ENCODE data around the gene PSMD1. TPM values are rescaled to one million over a fixed set of nuclear protein-coding genes. Genes with fewer than 3 reads are reported as not detected.
"Not testable (repeated sequence)": the region's sequence is repeated elsewhere in the genome, so short reads cannot be mapped to it uniquely, and the experiment has no call there.

PSMD1 gene
- total RNA-seq, 1 donor from 2014 or later: 116 TPM

GRCh38 chr2:231134910-231135655 lies 78.4 kb downstream of the PSMD1 start:
- DNase-seq (ENCODE audit: low spot score in 2 of 2) (peak in 1 of 2 donors; percentile 2), FAIRE-seq (peak; percentile 21)

- FAIRE-seq (no peak), DNase-seq (ENCODE audit: low spot score in 2 of 2) (no peak)
Measured at GRCh38 chr2:231138699-231139098, 82.0 kb downstream of the PSMD1 start.

- FAIRE-seq (no peak), DNase-seq (ENCODE audit: low spot score in 2 of 2) (no peak)
Measured at GRCh38 chr2:231139796-231140195, 83.1 kb downstream of the PSMD1 start.

- FAIRE-seq; DNase-seq (ENCODE audit: low spot score in 2 of 2): not testable (repeated sequence)
Measured at GRCh38 chr2:231140808-231141207, 84.1 kb downstream of the PSMD1 start.

- FAIRE-seq (no peak), DNase-seq (ENCODE audit: low spot score in 2 of 2) (no peak)
Measured at GRCh38 chr2:231144896-231145295, 88.2 kb downstream of the PSMD1 start.

GRCh38 chr2:231146665-231147064 lies 90.0 kb downstream of the PSMD1 start:
- DNase-seq (ENCODE audit: low spot score in 2 of 2): no peak
- FAIRE-seq: no peak

- DNase-seq (ENCODE audit: low spot score in 2 of 2): no peak
- FAIRE-seq: no peak
Measured at GRCh38 chr2:231152800-231153557, 96.3 kb downstream of the PSMD1 start.

- DNase-seq (ENCODE audit: low spot score in 2 of 2) (no peak), FAIRE-seq (no peak)
Measured at GRCh38 chr2:231159306-231159705, 102.6 kb downstream of the PSMD1 start.

- FAIRE-seq (no peak), DNase-seq (ENCODE audit: low spot score in 2 of 2) (no peak)
Measured at GRCh38 chr2:231160701-231161100, 104.0 kb downstream of the PSMD1 start.

- DNase-seq (ENCODE audit: low spot score in 2 of 2): no peak
- FAIRE-seq: no peak
Measured at GRCh38 chr2:231161252-231161839, 104.7 kb downstream of the PSMD1 start.

GRCh38 chr2:231161877-231162329 lies 105.2 kb downstream of the PSMD1 start:
- DNase-seq (ENCODE audit: low spot score in 2 of 2): no peak
- FAIRE-seq: no peak

- FAIRE-seq: no peak
Measured at GRCh38 chr2:231163011-231163410, 106.3 kb downstream of the PSMD1 start.

GRCh38 chr2:231163414-231164095 lies 106.9 kb downstream of the PSMD1 start:
- no peak for FAIRE-seq
- no peak for DNase-seq (ENCODE audit: low spot score in 2 of 2)

More at GRCh38 chr2:231163011-231163410, 106.3 kb downstream of the PSMD1 start:
- DNase-seq (ENCODE audit: low spot score in 2 of 2): no peak

- DNase-seq (ENCODE audit: low spot score in 2 of 2): no peak
Measured at GRCh38 chr2:231167745-231168459, 111.2 kb downstream of the PSMD1 start.

GRCh38 chr2:231168460-231169139 lies 111.9 kb downstream of the PSMD1 start:
- FAIRE-seq (no peak), DNase-seq (ENCODE audit: low spot score in 2 of 2) (no peak)

More at GRCh38 chr2:231167745-231168459, 111.2 kb downstream of the PSMD1 start:
- FAIRE-seq: no peak

- FAIRE-seq (no peak), DNase-seq (ENCODE audit: low spot score in 2 of 2) (no peak)
Measured at GRCh38 chr2:231169488-231169887, 112.8 kb downstream of the PSMD1 start.

GRCh38 chr2:231170055-231170454 lies 113.4 kb downstream of the PSMD1 start:
- no peak for DNase-seq (ENCODE audit: low spot score in 2 of 2)
- FAIRE-seq: no peak

- FAIRE-seq (no peak), DNase-seq (ENCODE audit: low spot score in 2 of 2) (no peak)
Measured at GRCh38 chr2:231172025-231172424, 115.4 kb downstream of the PSMD1 start.

- DNase-seq (ENCODE audit: low spot score in 2 of 2) (no peak), FAIRE-seq (no peak)
Measured at GRCh38 chr2:231174211-231174651, 117.6 kb downstream of the PSMD1 start.

Measured in frontal cortex (tissue), 4 donors.